Gastrocnemius medialis (tissue), 4 donors: ENCODE results near the gene ITIH3.

Experiments used
- POLR2A ChIP-seq, 2 donors: fragments of 450-650 bp; IDR thresholded peaks; one replicate each; pipeline ENCODE4 v1.6.1; 2017; ENCODE audit warnings: antibody characterized with exemption in 2 of 2, mild to moderate bottlenecking in 2 of 2, moderate library complexity in 2 of 2
- TF ChIP-seq, protein P1 (sequence below), 5 experiments: fragments of 450-650 bp in 3 of 5; fragments of 200-600 bp in 2 of 5; sonication (generic) in 2 of 5; IDR thresholded peaks in 4 of 5; conservative IDR thresholded peaks in 1 of 5; 1 replicate in 4 of 5; 2 replicates in 1 of 5; pipeline ENCODE4 v1.5.1; 2016 to 2019; ENCODE audit warnings: antibody characterized with exemption in 5 of 5, mild to moderate bottlenecking in 3 of 5, moderate library complexity in 3 of 5

DNA sequence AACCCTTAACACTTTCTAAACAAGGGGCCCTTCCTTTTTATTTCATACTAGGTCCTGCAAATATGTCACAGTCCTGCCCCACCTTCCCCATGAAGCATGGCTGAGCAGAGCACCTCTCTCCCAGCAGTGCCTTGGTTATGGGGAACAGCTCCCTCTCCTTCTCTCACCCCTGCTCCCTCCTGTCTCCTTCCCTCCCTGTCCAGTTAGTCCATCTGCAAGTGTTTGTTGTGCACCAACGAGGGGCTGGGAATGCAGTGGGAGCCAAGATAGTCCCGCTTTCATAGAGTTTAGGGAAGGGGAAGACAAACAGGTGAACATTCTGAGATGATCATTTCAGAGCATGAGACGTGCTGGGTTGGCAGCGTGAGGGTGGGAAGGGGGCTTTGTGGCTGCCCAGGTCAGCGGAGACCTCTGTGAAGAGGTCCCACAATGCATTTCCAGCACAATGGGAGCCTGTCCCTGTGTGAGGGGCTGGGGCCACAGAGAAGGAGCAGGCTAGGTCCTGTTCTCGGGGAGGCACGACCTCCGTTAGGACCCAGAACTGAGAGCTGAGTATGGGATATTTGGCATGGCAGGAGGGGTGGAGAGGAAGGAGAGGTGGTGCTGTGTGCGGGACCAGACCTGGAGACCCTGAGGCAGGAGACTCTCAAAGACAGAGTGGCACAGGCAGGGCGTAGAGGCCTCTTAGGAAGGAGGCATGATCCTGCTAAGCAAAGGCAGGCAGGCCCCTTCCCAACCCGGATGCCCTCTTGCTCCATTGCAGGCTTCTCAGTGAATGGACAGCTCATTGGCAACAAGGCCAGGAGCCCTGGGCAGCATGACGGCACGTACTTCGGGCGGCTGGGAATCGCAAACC, 5.5 kb upstream of the ITIH3 start:
- TF ChIP-seq, protein P1, sequence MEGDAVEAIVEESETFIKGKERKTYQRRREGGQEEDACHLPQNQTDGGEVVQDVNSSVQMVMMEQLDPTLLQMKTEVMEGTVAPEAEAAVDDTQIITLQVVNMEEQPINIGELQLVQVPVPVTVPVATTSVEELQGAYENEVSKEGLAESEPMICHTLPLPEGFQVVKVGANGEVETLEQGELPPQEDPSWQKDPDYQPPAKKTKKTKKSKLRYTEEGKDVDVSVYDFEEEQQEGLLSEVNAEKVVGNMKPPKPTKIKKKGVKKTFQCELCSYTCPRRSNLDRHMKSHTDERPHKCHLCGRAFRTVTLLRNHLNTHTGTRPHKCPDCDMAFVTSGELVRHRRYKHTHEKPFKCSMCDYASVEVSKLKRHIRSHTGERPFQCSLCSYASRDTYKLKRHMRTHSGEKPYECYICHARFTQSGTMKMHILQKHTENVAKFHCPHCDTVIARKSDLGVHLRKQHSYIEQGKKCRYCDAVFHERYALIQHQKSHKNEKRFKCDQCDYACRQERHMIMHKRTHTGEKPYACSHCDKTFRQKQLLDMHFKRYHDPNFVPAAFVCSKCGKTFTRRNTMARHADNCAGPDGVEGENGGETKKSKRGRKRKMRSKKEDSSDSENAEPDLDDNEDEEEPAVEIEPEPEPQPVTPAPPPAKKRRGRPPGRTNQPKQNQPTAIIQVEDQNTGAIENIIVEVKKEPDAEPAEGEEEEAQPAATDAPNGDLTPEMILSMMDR (IDR thresholded peaks at IDR 0.05 in 4 of 5, conservative IDR thresholded peaks at IDR 0.05 in 1 of 5), result no peak
- no peak for TF ChIP-seq POLR2A (IDR thresholded peaks at IDR 0.05)
